Chondrocyte (in vitro differentiated cells): ENCODE results near the gene SLC24A1. TPM values are rescaled to one million over a fixed set of nuclear protein-coding genes. Genes with fewer than 3 reads are reported as not detected.

Source experiments
- DNase-seq: peaks from one replicate; pipeline ENCODE4 v3.0.0; 2021; ENCODE audit warnings: mixed read lengths, low spot score
- H3K27ac Mint-ChIP-seq: one replicate; pipeline ENCODE4 v1.8.0; 2021; ENCODE audit warnings: mild to moderate bottlenecking, moderate library complexity, mixed read lengths; ENCODE audit not compliant: unreplicated experiment
- H3K27me3 Mint-ChIP-seq: 2 replicates; pipeline ENCODE4 v1.8.0; 2021; ENCODE audit warnings: low read depth, mixed read lengths
- H3K36me3 Mint-ChIP-seq: 2 replicates; pipeline ENCODE4 v1.8.0; 2021; ENCODE audit warnings: low read depth, mixed read lengths
- H3K4me1 Mint-ChIP-seq: 2 replicates; pipeline ENCODE4 v1.8.0; 2021; ENCODE audit warnings: low read depth, mild to moderate bottlenecking, mixed read lengths
- H3K4me3 Mint-ChIP-seq: one replicate; pipeline ENCODE4 v1.8.0; 2021; ENCODE audit warnings: mild to moderate bottlenecking, moderate library complexity, mixed read lengths; ENCODE audit not compliant: unreplicated experiment
- H3K9me3 Mint-ChIP-seq: 2 replicates; pipeline ENCODE4 v1.8.0; 2021; ENCODE audit warnings: low read depth, mixed read lengths
- total RNA-seq: library from RNA; stranded (reverse); gene quantifications from 3 replicates; pipeline ENCODE4 v1.2.1, GENCODE V29; 2021
- TF ChIP-seq, protein P1 (sequence below): fragments of 200-600 bp; sonication (generic); IDR thresholded peaks from 2 replicates; pipeline ENCODE4 v1.5.0; 2021; ENCODE audit warnings: antibody characterized with exemption, mild to moderate bottlenecking, moderate library complexity

Gene SLC24A1
- total RNA-seq, 1 donor from 2014 or later: 11.1 TPM

- TF ChIP-seq, protein P1, sequence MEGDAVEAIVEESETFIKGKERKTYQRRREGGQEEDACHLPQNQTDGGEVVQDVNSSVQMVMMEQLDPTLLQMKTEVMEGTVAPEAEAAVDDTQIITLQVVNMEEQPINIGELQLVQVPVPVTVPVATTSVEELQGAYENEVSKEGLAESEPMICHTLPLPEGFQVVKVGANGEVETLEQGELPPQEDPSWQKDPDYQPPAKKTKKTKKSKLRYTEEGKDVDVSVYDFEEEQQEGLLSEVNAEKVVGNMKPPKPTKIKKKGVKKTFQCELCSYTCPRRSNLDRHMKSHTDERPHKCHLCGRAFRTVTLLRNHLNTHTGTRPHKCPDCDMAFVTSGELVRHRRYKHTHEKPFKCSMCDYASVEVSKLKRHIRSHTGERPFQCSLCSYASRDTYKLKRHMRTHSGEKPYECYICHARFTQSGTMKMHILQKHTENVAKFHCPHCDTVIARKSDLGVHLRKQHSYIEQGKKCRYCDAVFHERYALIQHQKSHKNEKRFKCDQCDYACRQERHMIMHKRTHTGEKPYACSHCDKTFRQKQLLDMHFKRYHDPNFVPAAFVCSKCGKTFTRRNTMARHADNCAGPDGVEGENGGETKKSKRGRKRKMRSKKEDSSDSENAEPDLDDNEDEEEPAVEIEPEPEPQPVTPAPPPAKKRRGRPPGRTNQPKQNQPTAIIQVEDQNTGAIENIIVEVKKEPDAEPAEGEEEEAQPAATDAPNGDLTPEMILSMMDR: no peak
- H3K4me3 Mint-ChIP-seq: no peak overlapping the region
- DNase-seq: no peak
- no peaks in the 10 kb centered on the region for H3K9me3 Mint-ChIP-seq
- no peaks in the 10 kb centered on the region for H3K27me3 Mint-ChIP-seq
- no peak overlapping the region for H3K27ac Mint-ChIP-seq
- H3K4me1 Mint-ChIP-seq: peaks cover 7% of the 10 kb centered on the region
- peaks cover 2% of the 10 kb centered on the region for H3K36me3 Mint-ChIP-seq
Observed at GRCh38 chr15:65634356-65634755, 12.6 kb downstream of the SLC24A1 start.

DNA sequence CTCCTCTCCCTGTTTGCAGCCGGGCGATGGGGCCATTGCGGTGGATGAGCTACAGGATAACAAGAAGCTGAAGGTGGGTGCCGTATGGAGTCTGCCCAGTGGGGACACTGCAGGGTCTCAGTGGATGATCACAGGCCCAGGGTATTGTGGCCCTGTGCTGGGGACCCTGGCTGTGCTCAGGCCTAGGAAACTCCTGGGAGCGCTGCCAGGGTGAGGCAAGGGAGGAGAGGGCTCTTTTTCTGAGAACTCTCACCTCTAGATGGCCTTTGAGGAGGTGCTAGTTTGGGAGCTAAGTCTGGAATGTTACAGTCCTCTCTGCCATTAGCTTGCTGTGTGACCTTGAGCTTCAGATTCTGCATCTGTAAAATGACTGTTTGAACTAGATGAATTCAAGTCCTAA, 16.4 kb downstream of the SLC24A1 start:
- Mint-ChIP-seq H3K4me1 (peaks cover 9% of the 10 kb centered on the region), H3K9me3 (no peaks in the 10 kb centered on the region), H3K27ac (no peak overlapping the region), H3K36me3 (no peaks in the 10 kb centered on the region), H3K27me3 (no peaks in the 10 kb centered on the region), H3K4me3 (no peak overlapping the region)
- TF ChIP-seq, protein P1: no peak
- DNase-seq: no peak

DNA sequence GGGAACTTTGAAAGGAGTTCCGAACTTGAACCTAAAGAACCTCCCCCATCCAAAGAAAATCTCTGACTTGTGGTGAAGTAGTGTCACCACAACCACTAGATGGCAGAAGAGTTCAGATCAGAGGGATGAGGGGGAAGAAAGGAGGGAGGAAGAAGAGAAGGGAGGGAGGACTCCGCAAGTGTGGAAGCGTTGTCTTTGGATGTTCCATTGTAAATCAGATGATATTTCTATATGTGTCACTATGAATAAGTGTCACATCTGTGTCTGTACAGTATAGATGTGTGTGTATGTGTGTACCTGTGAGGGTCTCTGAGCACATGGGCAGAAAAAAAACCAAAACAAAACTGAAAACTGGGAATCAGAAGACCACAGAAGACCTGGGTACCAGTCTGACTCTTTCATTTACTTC, 16.9 kb downstream of the SLC24A1 start:
- no peak for DNase-seq
- H3K4me3 Mint-ChIP-seq: no peak overlapping the region

GRCh38 chr15:65639509-65639908, 17.8 kb downstream of the SLC24A1 start:
- Mint-ChIP-seq H3K27me3 (no peaks in the 10 kb centered on the region), H3K4me3 (no peak overlapping the region), H3K27ac (no peak overlapping the region), H3K36me3 (no peaks in the 10 kb centered on the region), H3K9me3 (no peaks in the 10 kb centered on the region), H3K4me1 (peaks cover 9% of the 10 kb centered on the region)
- no peak for DNase-seq
- TF ChIP-seq, protein P1: no peak

More for the DNA sequence above, 16.9 kb downstream of the SLC24A1 start:
- no peaks in the 10 kb centered on the region for H3K27me3 Mint-ChIP-seq
- no peak overlapping the region for H3K27ac Mint-ChIP-seq
- H3K4me1 Mint-ChIP-seq: peaks cover 9% of the 10 kb centered on the region
- TF ChIP-seq, protein P1: peak; percentile 95
- no peaks in the 10 kb centered on the region for H3K36me3 Mint-ChIP-seq
- no peaks in the 10 kb centered on the region for H3K9me3 Mint-ChIP-seq

DNA sequence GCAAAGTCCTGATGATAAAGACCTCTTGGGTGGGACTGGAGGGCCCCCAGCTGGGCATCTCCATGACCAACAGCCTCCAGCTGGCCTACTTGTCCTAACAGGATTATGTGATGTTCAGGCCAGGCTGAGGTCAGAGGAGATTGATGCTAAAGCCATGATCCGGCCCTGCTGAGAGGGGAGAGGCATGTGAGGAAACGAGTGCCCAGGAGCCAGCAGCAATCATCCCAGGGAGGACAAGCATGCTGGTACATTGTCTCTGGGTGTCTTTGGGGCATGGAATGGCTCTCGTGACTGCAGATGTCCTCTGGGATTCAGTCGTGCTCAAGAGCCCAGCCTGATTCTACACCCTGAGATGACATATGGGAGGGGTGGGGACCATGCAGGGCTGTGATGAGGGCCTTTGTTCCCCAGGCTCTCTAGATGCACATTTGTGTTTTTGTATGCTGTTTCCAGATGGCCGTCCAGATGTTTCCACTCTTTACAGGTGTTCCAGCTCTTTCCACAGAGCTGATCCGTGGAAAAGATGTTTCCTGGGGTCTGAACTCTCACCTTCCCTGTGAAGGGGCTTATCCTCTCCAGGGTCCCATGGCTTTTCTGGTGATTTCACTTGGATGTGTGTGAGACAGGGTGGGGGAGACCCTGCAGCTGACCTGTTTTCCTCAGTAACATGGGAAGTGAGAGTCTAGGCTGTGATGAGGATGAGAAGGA, 20.2 kb downstream of the SLC24A1 start:
- Mint-ChIP-seq H3K27me3 (no peaks in the 10 kb centered on the region), H3K4me1 (peaks cover 16% of the 10 kb centered on the region), H3K9me3 (no peaks in the 10 kb centered on the region), H3K27ac (no peak overlapping the region), H3K36me3 (no peaks in the 10 kb centered on the region), H3K4me3 (no peak overlapping the region)
- TF ChIP-seq, protein P1: no peak
- no peak for DNase-seq
